RWPE2 (cell line): ENCODE measurements around the gene SLC38A1.

Experiments used
- ATAC-seq: fragments of 200-7000 bp; cut with Tn5 transposase; 3 replicates; pipeline ENCODE4 v1.9.1; 2021; ENCODE audit warnings: low read depth
- DNase-seq: peaks from one replicate; pipeline ENCODE4 v3.0.0-alpha.2; 2020; ENCODE audit warnings: low spot score
- H3K27ac ChIP-seq: fragments of 450-650 bp; 2 replicates; pipeline ENCODE4 v1.5.1; 2017; ENCODE audit warnings: mild to moderate bottlenecking; ENCODE audit not compliant: poor library complexity, severe bottlenecking
- H3K27me3 ChIP-seq: fragments of 250-450 bp; sonication (Bioruptor Pico); 2 replicates; pipeline ENCODE4 v1.5.1; 2021; ENCODE audit warnings: mild to moderate bottlenecking, moderate library complexity; ENCODE audit not compliant: insufficient read depth, poor library complexity, severe bottlenecking
- H3K36me3 ChIP-seq: fragments of 250-450 bp; sonication (Bioruptor Pico); 2 replicates; pipeline ENCODE4 v1.5.1; 2020; ENCODE audit warnings: low read depth, mild to moderate bottlenecking, moderate library complexity
- H3K4me1 ChIP-seq: fragments of 250-450 bp; sonication (Bioruptor Pico); 2 replicates; pipeline ENCODE4 v1.5.1; 2021; ENCODE audit warnings: mild to moderate bottlenecking, moderate library complexity; ENCODE audit not compliant: insufficient read depth, poor library complexity, severe bottlenecking
- H3K4me3 ChIP-seq: fragments of 250-450 bp; sonication (Bioruptor Pico); 2 replicates; pipeline ENCODE4 v1.5.1; 2021; ENCODE audit warnings: mild to moderate bottlenecking, moderate library complexity; ENCODE audit not compliant: severe bottlenecking
- H3K9me3 ChIP-seq: fragments of 250-450 bp; sonication (Bioruptor Pico); 2 replicates; pipeline ENCODE4 v1.5.1; 2021; ENCODE audit warnings: mild to moderate bottlenecking, moderate library complexity; ENCODE audit not compliant: severe bottlenecking
- TF ChIP-seq, protein P1 (sequence below): fragments of 450-650 bp; IDR thresholded peaks from one replicate; pipeline ENCODE4 v1.5.1; 2017; ENCODE audit warnings: mild to moderate bottlenecking, moderate library complexity; ENCODE audit not compliant: poor library complexity, severe bottlenecking

The SLC38A1 gene

DNA sequence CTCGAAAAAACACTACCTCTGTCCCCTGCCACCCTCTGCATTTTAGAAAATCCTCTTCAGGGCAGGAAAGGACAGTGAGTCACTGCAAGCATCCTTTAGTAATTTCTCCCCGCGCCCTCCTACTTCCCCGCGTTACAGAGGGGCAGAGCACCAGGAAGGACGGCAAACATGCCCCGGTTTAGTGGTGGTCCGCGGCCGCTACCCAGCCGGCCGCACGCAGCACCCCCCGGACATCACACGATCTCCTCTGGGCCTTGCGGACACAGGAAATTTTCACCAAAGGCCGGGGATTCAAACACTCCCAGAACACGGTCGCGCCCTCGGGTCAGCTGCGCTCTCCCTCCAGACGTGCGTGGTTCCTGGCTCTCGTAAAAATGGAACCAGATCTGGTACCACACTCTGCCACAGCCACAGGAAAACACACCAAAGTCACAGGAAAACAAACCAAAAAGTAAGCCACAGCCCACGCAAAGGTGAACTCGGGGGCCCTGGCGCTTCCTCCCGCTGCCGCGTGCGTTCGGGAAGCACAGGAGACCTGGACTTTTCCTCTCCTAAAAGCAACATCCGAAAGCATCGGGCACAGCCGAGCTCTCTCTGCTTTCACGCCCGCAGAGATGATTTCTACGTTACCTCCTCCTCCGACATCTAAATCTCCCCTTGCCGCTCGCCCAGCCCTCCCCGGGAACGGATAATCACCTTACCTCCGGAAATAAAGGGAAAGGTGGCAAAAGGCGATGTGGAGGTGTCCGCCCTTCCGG lies 839 bp downstream of the SLC38A1 start:
- Histone ChIP-seq H3K27ac (peak overlapping the region; percentile 96), H3K27me3 (no peaks in the 10 kb centered on the region), H3K4me1 (peaks cover 40% of the 10 kb centered on the region), H3K36me3 (peaks cover 50% of the 10 kb centered on the region), H3K9me3 (no peaks in the 10 kb centered on the region), H3K4me3 (peak overlapping the region; percentile 79)
- ATAC-seq (no peak), DNase-seq (no peak)
- TF ChIP-seq, protein P1, sequence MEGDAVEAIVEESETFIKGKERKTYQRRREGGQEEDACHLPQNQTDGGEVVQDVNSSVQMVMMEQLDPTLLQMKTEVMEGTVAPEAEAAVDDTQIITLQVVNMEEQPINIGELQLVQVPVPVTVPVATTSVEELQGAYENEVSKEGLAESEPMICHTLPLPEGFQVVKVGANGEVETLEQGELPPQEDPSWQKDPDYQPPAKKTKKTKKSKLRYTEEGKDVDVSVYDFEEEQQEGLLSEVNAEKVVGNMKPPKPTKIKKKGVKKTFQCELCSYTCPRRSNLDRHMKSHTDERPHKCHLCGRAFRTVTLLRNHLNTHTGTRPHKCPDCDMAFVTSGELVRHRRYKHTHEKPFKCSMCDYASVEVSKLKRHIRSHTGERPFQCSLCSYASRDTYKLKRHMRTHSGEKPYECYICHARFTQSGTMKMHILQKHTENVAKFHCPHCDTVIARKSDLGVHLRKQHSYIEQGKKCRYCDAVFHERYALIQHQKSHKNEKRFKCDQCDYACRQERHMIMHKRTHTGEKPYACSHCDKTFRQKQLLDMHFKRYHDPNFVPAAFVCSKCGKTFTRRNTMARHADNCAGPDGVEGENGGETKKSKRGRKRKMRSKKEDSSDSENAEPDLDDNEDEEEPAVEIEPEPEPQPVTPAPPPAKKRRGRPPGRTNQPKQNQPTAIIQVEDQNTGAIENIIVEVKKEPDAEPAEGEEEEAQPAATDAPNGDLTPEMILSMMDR: no peak

DNA sequence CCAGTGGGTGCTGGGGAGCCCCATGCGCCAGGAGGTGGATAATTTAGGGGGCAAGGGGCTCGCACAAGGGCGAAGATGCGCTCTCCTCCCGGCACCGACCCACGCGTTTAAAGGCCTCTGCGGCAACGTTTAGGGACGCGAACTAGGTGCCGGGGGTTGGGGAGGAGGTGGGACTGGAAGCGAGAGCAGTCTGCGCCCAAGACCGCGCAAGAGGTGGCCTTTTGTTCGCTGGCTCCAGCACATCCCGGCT lies 1.3 kb downstream of the SLC38A1 start:
- Histone ChIP-seq H3K36me3 (peaks cover 55% of the 10 kb centered on the region), H3K9me3 (no peaks in the 10 kb centered on the region), H3K4me3 (peak overlapping the region; percentile 79), H3K27me3 (no peaks in the 10 kb centered on the region), H3K27ac (peak overlapping the region; percentile 96), H3K4me1 (peaks cover 45% of the 10 kb centered on the region)
- ATAC-seq (no peak), DNase-seq (no peak)
- TF ChIP-seq, protein P1: no peak

DNA sequence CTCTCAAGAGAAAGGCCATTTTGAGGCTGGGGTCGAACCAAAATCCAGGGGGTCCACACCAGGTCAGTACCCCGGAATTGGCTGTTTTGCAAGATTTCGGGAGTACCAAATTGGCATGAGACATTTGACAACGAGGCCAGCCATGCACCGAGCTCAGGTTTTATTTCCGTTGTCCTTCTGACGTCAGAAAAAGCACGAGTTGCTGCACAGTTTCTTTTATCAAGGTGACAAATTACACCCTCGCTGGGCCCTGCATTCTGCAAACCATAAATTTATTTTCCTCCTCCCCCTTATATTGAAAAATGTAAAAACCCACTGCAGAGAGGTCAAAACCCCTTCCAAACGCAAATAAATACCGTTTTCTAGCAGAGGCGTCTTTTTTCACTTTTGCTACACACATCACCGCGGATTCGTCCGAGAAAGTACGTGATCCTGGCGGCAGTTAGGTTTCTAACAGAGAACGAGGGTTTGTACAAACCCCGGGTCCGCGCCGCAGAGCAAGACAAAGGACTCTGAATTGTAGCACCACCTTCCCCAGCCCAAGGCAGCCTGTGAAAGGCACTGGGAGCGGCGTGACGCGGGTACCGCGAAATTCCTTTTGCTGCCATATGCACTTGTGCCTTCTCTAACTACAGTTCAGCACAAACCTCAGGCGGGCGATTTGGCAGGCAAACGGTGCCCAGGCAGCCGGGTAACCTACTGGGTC lies 1.8 kb downstream of the SLC38A1 start:
- H3K4me3 ChIP-seq: peak overlapping the region; percentile 79
- TF ChIP-seq, protein P1: no peak
- peaks cover 60% of the 10 kb centered on the region for H3K36me3 ChIP-seq
- H3K27ac ChIP-seq: peak overlapping the region; percentile 96
- ATAC-seq: no peak
- H3K9me3 ChIP-seq: no peaks in the 10 kb centered on the region
- DNase-seq: no peak
- peaks cover 50% of the 10 kb centered on the region for H3K4me1 ChIP-seq
- no peaks in the 10 kb centered on the region for H3K27me3 ChIP-seq

DNA sequence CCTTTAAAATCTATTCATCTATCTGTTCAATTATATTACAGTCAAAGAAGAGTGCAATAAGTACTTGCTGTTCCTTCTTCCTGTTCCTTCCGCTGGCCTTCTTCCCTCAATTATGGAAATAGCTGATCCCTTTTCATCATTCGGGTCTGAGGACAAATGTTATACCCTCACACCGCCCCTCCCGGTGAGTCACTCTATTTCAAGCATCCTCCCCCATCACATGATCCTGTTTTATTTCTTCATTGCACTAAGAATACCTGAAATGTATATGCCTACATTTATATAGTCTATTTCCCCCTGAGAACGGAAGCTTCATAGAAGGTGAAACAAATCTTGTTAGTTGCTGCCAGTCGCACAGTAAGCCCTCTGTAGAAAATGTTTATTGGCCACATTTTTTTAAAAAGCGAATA lies 2.5 kb downstream of the SLC38A1 start:
- ATAC-seq: peak; percentile 17; the same call in 2 of the 3 replicates
- Histone ChIP-seq H3K27ac (peak overlapping the region; percentile 96), H3K4me3 (peak overlapping the region; percentile 79), H3K27me3 (no peaks in the 10 kb centered on the region), H3K9me3 (no peaks in the 10 kb centered on the region), H3K4me1 (peaks cover 57% of the 10 kb centered on the region), H3K36me3 (peaks cover 66% of the 10 kb centered on the region)
- no peak for DNase-seq
- TF ChIP-seq, protein P1: no peak

DNA sequence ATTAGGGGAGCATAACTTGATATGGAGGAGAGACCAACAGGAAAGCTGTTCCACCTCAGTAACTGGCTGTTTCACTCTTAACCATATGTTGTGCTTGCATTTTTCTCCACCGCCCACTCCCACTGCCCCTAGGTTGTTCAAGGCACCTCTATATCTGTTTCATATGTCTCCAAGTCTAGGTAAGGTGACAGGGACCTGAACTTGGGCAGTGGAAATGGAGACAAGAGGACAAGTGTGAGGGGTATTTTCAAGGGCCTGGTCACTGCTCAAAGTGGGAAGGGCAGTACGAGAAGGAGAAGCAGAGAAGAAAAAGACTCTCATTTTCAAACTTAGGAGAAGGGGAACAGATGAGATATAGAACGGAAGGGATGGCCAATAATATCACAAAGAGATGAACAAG lies 3.1 kb downstream of the SLC38A1 start:
- ATAC-seq (no peak), DNase-seq (no peak)
- no peaks in the 10 kb centered on the region for H3K9me3 ChIP-seq
- TF ChIP-seq, protein P1: no peak
- H3K27ac ChIP-seq: peak overlapping the region; percentile 96
- peaks cover 73% of the 10 kb centered on the region for H3K36me3 ChIP-seq
- no peaks in the 10 kb centered on the region for H3K27me3 ChIP-seq
- H3K4me1 ChIP-seq: peaks cover 61% of the 10 kb centered on the region
- H3K4me3 ChIP-seq: peak overlapping the region; percentile 79
